A549 (cell line): ENCODE results near the gene ODC1. TPM values are rescaled to one million over a fixed set of nuclear protein-coding genes. Genes with fewer than 3 reads are reported as not detected.

Experiments used
- BCL3 ChIP-seq: fragments of >200 bp; sonication (Bioruptor Twin); formaldehyde crosslinking; IDR thresholded peaks from 3 replicates; pipeline ENCODE4 v1.6.1; 2016
- BHLHE40 ChIP-seq: IDR thresholded peaks from 2 replicates; pipeline ENCODE4 v1.6.1; 2012; ENCODE audit warnings: low read depth, low read length, inconsistent platforms
- CEBPB ChIP-seq, 2 experiments: fragments of >200 bp in 1 of 2; sonication (Bioruptor Twin) in 1 of 2; formaldehyde crosslinking in 1 of 2; IDR thresholded peaks; 2 replicates each; pipeline ENCODE4 v1.6.1; 2012 to 2016
- EHMT2 ChIP-seq: fragments of 200-600 bp; sonication (generic); IDR thresholded peaks from 2 replicates; pipeline ENCODE4 v1.6.1; 2016; ENCODE audit warnings: antibody characterized with exemption, low read depth, mild to moderate bottlenecking, moderate library complexity
- FOSB ChIP-seq: fragments of 250-450 bp; sonication (Bioruptor Pico); IDR thresholded peaks from 2 replicates; pipeline ENCODE4 v1.5.0; 2020; ENCODE audit warnings: mild to moderate bottlenecking, moderate library complexity
- FOXS1 ChIP-seq: fragments of 250-450 bp; sonication (Bioruptor Pico); IDR thresholded peaks from 2 replicates; pipeline ENCODE4 v1.5.0; 2020; ENCODE audit warnings: mild to moderate bottlenecking, moderate library complexity
- GATA3 ChIP-seq: IDR thresholded peaks from 2 replicates; pipeline ENCODE4 v1.6.1; 2012; ENCODE audit warnings: borderline replicate concordance
- HDAC2 ChIP-seq: fragments of 200-600 bp; sonication (generic); IDR thresholded peaks from 2 replicates; pipeline ENCODE4 v1.6.1; 2016
- HES2 ChIP-seq: fragments of >200 bp; sonication (Bioruptor Twin); formaldehyde crosslinking; IDR thresholded peaks from 2 replicates; pipeline ENCODE4 v1.6.1; 2016
- HEYL ChIP-seq: fragments of 250-450 bp; sonication (Bioruptor Pico); IDR thresholded peaks from 2 replicates; pipeline ENCODE4 v1.8.0; 2021; ENCODE audit warnings: mild to moderate bottlenecking, moderate library complexity
- HOXB5 ChIP-seq: fragments of 250-450 bp; sonication (Bioruptor Pico); IDR thresholded peaks from 2 replicates; pipeline ENCODE4 v1.5.0; 2020; ENCODE audit warnings: mild to moderate bottlenecking, moderate library complexity
- KDM1A ChIP-seq: fragments of 200-600 bp; sonication (generic); IDR thresholded peaks from 2 replicates; pipeline ENCODE4 v1.6.1; 2016; ENCODE audit warnings: low read depth, mild to moderate bottlenecking
- KDM5A ChIP-seq: fragments of 200-600 bp; sonication (generic); IDR thresholded peaks from 2 replicates; pipeline ENCODE4 v1.6.1; 2016; ENCODE audit warnings: antibody characterized with exemption, mild to moderate bottlenecking
- MAFK ChIP-seq: fragments of 450-650 bp; IDR thresholded peaks from 2 replicates; pipeline ENCODE4 v1.6.1; 2014; ENCODE audit not compliant: partially characterized antibody
- MAX ChIP-seq: IDR thresholded peaks from 2 replicates; pipeline ENCODE4 v1.6.1; 2012
- MYC ChIP-seq: IDR thresholded peaks from 2 replicates; pipeline ENCODE4 v1.6.1; 2012; ENCODE audit warnings: mild to moderate bottlenecking, inconsistent platforms, low read length, improper control_type of control experiment, borderline replicate concordance
- PBX3 ChIP-seq: IDR thresholded peaks from 2 replicates; pipeline ENCODE4 v1.6.1; 2012
- POLR2A ChIP-seq: IDR thresholded peaks from 2 replicates; pipeline ENCODE4 v1.6.1; 2012; ENCODE audit warnings: mild to moderate bottlenecking, low read length
- RAD21 ChIP-seq, 2 experiments: fragments of >200 bp in 1 of 2; sonication (Bioruptor Twin) in 1 of 2; formaldehyde crosslinking in 1 of 2; IDR thresholded peaks in 1 of 2; conservative IDR thresholded peaks in 1 of 2; 2 replicates in 1 of 2; 3 replicates in 1 of 2; pipeline ENCODE4 v1.6.1; 2012 to 2018; ENCODE audit warnings: inconsistent platforms in 1 of 2
- RARB ChIP-seq: fragments of 250-450 bp; sonication (Bioruptor Pico); IDR thresholded peaks from 2 replicates; pipeline ENCODE4 v1.8.0; 2021; ENCODE audit warnings: mild to moderate bottlenecking, moderate library complexity
- RCOR1 ChIP-seq: fragments of 150-350 bp; IDR thresholded peaks from 2 replicates; pipeline ENCODE4 v1.6.1; 2014; ENCODE audit warnings: antibody characterized with exemption, low read length, low read depth
- RFX5 ChIP-seq: fragments of 450-650 bp; IDR thresholded peaks from 2 replicates; pipeline ENCODE4 v1.7.1; 2014; ENCODE audit warnings: antibody characterized with exemption, mild to moderate bottlenecking, moderate library complexity
- SMC3 ChIP-seq: fragments of >200 bp; sonication (Bioruptor Twin); formaldehyde crosslinking; IDR thresholded peaks from 3 replicates; pipeline ENCODE4 v1.6.1; 2018; ENCODE audit warnings: inconsistent platforms
- SREBF2 ChIP-seq: fragments of 450-650 bp; IDR thresholded peaks from 2 replicates; pipeline ENCODE4 v1.6.1; 2014; ENCODE audit warnings: mild to moderate bottlenecking, moderate library complexity
- TFCP2L1 ChIP-seq: fragments of 250-450 bp; sonication (Bioruptor Pico); IDR thresholded peaks from 2 replicates; pipeline ENCODE4 v1.5.0; 2021; ENCODE audit warnings: mild to moderate bottlenecking
- TP53 ChIP-seq: fragments of 250-450 bp; sonication (Bioruptor Pico); IDR thresholded peaks from 2 replicates; pipeline ENCODE4 v1.5.0; 2021; ENCODE audit warnings: mild to moderate bottlenecking, moderate library complexity
- USF2 ChIP-seq: fragments of 450-650 bp; IDR thresholded peaks from 2 replicates; pipeline ENCODE4 v1.6.1; 2014; ENCODE audit warnings: antibody characterized with exemption
- ZC3H11A ChIP-seq: fragments of 450-650 bp; IDR thresholded peaks from 2 replicates; pipeline ENCODE4 v1.6.1; 2014; ENCODE audit warnings: antibody characterized with exemption, mild to moderate bottlenecking
- ZSCAN20 ChIP-seq: fragments of 250-450 bp; sonication (Bioruptor Pico); IDR thresholded peaks from 2 replicates; pipeline ENCODE4 v1.8.0; 2022; ENCODE audit warnings: mild to moderate bottlenecking, moderate library complexity
- polyA plus RNA-seq, 4 experiments: library from polyadenylated mRNA; depleted of rRNA in 3 of 4; stranded (reverse); fragments of >200 nt; fragmentation: RNase III in 1 of 4; extraction: RNeasy Plus Mini Kit Qiagen cat#74134 plus additional on column Dnase treatment in 1 of 4; gene quantifications; 2 replicates in 3 of 4; 3 replicates in 1 of 4; pipeline ENCODE4 v1.2.3, GENCODE V29; 2011 to 2017

ODC1 gene
- polyA plus RNA-seq, 2 of the 4 experiments (the other 2 are of a cell fraction): 57.8 to 265 TPM

GRCh38 chr2:10408649-10409579, 39.2 kb downstream of the ODC1 start (continued):
- TF ChIP-seq GATA3 (no peak), TFCP2L1 (CRISPR knock-in tag) (no peak), SREBF2 (no peak), EHMT2 (no peak), HEYL (CRISPR knock-in tag) (no peak), MAX (peak; percentile 94), BCL3 (no peak), HDAC2 (no peak), RAD21 (conservative IDR thresholded peaks at IDR 0.05 in 1 of 2, IDR thresholded peaks at IDR 0.05 in 1 of 2) (peak; percentile 99), SMC3 (peak; percentile 98), CEBPB (IDR thresholded peaks at IDR 0.05) (no peak), KDM5A (no peak), POLR2A (no peak), ZC3H11A (no peak), MAFK (no peak), FOXS1 (no peak), BHLHE40 (no peak), FOSB (no peak), USF2 (peak; percentile 74), RCOR1 (no peak), PBX3 (peak; percentile 3; the same call in 1 of the 2 replicates), HES2 (no peak), HOXB5 (peak; percentile 19; the same call in 1 of the 2 replicates), RARB (CRISPR knock-in tag) (no peak), MYC (0 out of 2 replicates have a peak, but pooled peaks have one; percentile 55), RFX5 (no peak), ZSCAN20 (CRISPR knock-in tag) (no peak), TP53 (no peak), KDM1A (no peak)
